Activated CD8-positive, alpha-beta memory T cell treated with anti-CD3 and anti-CD28 coated beads, Interleukin-2, amount 50 U/mL, for 4 hours (primary cell): ENCODE measurements around the gene PRR11.
"Not testable (repeated sequence)": the region's sequence is repeated elsewhere in the genome, so short reads cannot be mapped to it uniquely, and the experiment has no call there.

Experiments used
- DNase-seq: peaks from one replicate; pipeline ENCODE4 v3.0.0-alpha.2; 2020

PRR11 gene

DNA sequence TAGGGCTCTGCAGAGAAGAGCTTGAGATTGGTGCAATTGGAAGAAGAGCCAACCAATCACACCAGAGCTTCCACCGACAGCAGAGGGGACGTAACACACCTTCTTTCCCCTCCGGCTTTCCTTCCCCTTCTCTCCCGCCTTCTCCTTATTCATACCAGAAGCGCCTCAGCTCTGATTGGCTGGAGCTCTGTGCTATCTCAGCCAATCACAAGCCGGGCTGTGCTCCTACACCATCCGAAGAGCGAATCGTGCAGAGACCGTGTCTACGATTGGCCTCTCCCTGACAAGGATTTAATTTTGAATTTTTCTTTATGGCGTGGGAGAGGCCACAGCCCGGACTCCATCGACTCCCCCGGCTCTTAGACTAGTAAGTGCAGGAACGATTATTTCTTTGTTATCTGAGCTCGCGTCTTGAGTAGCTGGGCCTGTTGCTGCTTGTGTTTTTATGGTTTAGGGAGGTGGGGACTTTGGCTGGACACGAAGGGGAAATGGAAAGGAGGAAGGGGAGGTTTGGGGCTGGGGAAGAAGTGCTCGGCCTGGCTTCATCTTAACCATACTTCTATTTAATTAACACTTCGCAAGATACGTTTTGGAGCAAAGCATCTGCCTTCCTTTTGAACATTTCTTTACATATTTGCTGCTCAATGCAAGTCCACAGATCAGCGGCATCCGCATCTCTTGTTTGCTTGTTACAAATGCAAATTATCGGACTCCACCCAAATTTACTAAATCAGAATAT lies at the start of gene PRR11:
TSS of gene PRR11 (plus strand) at position 308 of the 739 bp plus-strand sequence. CDS start 14,007 bp downstream, outside the sequence.
- DNase-seq = peak; percentile 83

DNA sequence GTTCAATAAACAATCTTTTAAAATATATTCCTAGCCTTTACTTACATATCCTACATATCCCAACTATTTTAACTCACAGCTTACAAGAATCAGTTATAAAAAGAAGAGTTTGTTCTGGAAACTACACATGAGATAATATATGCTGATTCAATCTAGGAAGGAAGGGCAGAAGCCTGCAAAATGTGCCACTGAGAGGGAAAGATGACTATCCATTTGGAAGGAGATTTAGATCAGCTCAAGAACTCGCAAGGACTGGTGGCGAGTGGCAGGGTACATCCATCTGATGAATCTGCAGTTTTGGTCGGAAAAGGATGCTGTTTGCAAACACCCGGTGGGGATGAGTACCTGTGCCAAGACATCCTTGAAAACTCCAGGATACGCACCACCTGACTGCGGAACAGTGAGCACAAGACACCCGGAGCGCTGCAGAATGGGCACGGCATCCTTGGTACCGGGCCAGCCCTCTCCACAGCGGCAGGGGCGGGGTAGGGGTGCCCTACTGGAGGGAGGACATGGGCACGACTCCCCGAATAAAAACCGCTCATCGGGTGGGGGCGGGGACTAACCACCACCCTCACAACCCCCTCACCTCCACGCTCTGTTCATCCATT lies 49.6 kb upstream of the PRR11 start:
- peak; percentile 70 for DNase-seq

DNA sequence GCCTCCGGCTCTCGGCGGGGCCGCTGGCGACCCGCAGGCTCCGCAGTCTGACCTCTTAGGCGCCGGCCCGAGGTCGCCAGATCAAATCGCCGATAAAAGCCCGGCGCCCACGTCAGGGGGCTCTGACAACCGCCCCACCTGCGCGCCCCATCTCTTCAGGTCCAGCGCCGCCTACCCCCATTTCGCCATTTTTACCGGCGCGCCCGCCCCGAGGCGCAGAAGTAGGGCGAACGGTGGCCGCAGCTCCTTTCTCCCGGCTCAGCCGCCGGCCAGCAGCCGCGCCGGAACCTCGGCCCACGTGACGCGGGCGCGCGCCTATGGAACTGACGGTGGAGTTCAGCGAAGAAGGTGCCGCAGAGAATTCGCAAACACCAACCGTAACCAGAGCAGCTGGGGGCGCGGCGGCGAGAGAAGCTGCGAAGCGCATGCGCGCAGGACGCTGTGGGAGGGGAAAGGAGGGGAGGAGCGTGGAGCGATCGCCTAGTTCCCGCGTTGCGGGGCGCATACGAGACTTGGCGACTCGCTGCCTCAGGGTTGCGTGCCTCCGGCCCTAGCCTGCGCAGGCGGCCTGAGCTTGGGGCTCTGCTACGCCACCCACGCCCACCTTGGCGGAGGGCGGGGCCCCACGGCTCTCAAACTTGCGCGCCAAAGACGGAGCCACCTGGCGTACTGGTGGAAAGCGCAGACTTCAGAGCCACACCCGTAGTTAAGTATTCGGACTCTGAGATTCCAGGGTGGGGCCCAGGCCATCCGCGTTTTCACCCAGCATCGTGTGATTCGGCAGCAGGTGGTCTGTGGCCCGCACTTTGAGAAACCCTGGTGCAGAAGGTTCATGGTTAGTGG lies 48.9 kb upstream of the PRR11 start, which contains the start of gene TRIM37:
TSS of gene TRIM37 (minus strand) at position 418 of the 843 bp plus-strand sequence. CDS start 419 bp downstream, outside the sequence.
- DNase-seq = peak; percentile 98

DNA sequence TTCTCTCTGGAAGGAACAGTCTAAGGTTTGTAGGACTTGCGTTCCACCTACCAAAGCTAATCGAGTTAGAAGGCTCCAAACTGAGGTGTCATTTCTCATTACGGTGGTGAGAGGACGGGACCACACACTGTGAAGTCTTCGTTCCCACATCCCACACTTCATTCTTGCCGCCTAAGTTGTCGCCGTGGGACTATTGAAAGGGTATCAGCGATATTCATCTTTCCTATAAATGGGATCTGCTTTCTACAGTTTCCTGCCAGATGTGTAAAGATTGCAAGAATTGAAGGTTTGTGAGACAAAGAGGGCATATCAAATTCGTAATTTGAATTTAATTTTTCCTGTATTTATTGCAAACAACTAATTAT lies 48.3 kb upstream of the PRR11 start:
- DNase-seq = no peak

DNA sequence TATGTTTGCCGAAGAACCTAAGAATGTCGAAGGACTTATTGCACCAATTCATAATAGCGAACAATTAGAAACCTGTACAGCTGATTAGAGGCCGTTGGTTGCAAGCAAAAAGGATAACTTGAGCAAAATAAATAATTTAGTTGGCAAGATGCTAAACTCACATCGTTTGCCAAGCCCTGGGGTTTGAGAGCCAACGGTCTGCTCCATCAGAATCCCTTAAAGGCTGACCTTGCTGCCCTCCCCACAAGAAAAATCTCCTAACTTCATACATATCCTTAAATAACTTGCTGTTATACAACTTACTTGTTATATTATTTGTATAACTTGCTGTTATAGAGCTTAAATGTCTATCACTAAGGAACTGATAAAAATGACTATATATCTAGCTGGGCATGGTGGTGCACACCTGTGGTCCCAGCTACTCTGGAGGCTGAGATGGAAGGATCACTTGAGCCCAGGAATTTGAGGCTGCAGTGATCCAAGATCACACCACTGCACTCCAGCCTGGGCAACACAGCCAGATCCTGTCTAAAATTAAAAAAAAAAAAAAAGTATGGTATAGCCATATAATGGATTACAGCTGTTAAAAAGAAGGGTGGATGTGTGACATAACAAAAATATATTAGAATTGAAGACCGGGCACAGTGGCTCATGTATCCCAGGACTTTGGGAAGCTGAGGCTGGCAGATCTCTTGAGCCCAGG lies 47.0 kb upstream of the PRR11 start:
- DNase-seq = no peak

DNA sequence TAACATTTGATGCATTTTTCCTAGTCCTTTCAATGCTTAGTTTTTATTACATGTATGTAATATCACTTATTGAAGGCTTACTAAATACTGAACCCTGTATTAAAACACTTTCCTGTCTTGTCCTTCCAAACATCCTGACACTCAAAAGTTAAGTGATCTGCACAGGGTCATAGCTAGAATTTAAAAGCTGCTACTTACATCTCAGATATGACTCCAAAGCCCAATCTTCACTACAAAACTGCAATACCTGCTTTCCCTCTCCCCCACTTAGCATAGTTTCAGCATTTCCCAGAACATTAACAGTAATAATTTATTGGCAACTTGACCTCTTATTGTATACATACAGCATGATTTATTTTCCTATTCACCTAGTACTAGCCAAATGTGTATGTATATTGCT lies 44.6 kb upstream of the PRR11 start:
- no peak for DNase-seq

DNA sequence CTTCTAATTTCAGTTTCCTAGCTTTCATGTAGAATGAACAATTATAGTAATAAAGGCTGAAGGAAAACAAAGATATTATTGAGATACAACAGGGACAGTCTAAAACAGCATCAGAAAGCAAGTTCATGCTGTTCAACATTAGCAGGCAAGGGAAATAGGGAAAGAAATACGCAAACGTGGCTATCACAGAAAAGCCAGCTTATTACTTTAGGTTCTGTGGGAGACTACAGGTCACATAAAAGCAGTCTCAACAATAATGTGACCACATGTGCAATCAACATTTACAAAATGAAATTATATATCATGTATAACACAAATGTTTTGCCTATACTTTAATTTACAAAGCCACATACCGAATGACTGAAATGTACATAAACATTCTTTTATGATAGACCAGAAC lies 44.0 kb upstream of the PRR11 start:
- DNase-seq = no peak

DNA sequence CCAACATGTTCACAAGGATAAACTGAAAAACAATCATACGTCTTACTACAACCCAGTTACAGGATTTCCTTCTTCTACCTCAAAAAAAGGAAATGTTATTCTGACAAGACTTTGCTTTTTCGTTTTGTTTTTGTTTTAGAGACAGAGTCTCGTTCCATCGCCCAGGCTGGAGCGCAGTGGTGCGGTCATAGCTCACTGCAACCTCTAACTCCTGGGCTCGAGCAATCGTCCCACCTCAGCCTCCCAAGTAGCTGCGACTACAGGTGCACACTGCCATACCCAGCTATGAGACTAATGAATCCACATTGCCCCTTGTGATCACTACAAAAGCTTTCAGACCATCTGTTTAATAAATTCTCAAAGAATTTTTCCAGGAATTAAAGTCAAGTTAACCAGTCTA lies 40.1 kb upstream of the PRR11 start:
- no peak for DNase-seq

DNA sequence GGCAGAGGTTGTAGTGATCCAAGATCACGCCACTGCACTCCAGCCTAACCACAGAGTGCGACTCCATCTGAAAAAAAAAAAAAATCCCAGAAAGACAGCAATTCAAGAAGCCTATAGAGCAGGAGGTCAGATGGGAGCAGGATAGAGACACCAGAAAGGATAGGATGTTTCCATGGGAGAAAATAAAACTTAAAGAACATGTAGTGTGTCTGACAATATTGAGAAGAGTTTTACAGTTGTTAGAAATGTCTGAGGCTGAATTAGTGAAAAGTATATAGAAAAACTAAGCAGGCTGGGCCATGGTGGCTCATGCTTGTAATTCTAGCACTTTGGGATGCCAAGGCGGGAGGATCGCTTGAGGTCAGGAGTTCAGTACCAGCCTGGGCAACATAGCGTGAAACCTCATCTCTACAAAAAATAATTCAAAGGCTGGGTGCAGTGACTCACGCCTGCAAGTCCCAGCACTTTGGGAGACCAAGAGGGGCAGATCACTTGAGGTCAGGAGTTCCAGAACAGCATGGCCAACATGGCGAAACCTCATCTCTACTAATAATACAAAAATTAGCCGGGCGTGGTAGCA lies 33.6 kb upstream of the PRR11 start:
- no peak for DNase-seq

DNA sequence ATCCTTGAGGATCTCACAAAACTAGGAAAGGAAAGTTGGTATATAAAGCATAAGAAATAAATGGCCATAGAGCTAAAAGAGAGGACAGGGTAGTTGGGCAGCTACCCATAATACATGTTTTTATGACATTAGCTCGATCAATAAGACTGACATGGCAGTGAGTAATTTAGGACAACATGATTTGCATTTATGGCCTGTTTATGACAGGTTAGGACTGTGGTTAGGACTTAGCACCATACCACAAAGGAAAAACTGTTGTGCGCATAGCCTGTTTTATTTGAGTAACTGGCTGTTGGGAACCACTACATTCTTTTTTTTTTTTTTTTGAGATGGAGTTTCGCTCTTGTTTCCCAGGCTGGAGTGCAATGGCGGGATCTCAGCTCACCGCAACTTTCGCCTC lies 30.9 kb upstream of the PRR11 start:
- no peak for DNase-seq

DNA sequence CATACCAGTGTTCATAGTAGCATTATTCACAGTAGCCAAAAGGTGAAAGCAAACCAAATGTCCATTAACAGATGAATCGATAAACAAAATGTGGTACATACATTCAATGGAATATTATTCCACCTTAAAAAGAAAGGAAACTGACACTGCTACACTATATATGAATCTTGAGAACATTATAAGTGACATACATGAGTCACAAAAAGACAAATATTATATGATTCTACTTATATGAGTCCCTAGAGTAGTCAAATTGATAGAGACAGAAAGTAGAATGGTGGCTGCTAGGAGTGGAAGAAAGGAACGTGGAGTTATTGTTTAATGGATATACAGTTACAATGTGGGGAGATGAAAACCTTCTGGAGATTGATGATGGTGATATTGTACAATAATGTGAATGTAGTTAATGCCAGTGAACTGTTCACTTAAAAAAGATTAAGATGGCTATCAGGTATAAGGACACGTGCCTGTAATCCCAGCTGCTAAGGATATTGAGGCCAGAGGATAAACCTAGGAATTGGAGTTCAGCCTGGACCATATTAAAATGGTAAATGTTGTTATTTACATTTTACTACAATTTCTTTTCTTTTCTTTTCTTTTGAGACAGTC lies 28.6 kb upstream of the PRR11 start:
- DNase-seq = no peak

DNA sequence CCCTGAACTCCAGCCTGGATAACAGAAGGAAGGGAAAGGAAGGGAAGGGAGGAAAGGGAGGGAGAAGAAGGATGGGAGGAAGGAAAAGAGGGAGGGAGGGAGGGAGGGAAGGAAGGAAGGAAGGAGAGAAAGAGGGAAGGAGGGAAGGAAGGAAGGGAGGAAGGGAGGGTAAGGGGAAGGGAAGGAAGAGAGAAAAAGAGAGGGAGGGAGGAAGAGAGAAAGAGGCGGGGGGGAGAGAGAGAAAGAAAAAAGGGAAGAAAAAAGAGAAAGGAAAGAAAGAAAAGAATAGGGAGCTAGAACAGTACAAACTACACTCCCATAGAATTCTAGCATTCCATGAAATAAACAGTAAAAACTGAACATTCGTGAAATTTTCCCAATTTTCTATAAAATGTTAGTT lies 25.7 kb upstream of the PRR11 start:
- DNase-seq = no peak

DNA sequence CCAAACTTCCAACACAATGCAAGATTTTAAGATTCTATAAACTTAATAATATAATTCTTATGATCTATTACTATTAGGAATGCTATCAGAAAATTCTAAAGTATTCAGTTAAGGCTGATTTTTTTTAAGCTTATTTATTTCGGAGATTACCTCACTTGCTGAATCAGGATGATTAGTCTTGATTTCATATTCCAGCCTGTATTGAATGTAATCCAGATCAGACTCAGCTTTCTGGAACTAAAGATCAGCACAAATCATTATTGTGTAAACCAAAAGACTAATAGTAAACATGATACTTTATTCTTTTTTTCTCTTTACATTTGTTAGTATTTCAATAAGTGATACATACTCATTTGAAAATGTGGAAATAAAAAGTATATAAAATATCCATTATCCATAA lies 24.4 kb upstream of the PRR11 start:
- no peak for DNase-seq

DNA sequence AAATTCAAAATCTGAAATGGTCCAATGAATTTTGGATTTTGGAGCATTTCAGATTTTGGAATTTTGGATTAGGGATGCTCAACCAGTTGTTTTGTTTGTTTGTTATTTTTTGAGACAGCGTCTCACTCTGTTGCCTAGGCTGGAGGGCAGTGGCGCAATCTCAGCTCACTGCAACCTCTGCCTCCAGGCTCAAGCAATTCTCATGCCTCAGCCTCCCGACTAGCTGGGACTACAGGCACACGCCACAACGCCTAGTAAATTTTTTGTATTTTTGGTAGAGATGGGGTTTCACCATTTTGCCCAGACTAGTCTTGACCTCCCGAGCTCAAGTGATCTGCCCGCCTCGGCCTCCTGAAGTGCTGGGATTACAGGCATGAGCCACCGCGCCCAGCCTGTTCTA lies 17.2 kb upstream of the PRR11 start:
- DNase-seq = not testable (repeated sequence)

DNA sequence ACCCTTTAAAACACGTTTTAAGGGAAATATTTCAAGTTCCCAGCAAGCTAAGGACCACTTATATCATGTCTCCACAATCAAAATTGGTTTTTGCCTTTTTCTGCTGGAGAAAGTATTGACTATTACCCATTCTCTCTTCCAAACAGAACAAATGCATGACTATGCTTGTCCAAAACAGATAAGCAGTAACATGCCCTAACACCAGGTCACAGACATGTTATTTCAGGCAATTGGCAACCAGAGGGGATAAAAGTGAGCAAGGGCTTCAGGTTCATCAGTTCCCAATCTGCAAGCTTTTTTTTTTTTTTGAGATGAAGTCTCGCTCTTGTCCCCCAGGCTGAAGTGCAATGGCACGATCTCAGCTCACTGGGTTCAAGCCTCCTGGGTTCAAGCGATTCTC lies 15.6 kb upstream of the PRR11 start:
- no peak for DNase-seq

DNA sequence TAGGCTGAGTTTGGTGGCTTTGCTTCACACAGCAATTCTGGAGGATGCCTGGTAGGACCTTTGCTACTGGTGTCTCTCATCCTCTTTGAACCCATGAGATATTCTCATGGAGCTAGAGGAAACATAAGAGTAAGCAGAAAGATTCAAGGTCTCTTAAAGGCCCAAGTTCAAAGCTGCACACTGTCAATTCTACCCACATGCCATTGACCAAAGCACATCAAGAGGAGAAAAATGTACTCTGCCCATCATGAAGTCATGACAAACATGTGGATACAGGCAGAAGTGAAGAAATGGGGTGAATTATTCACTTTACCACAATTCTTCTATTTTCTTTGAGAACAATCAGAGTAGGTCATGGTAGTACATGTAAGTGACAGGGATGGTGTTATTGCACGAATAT lies 13.7 kb upstream of the PRR11 start:
- no peak for DNase-seq

DNA sequence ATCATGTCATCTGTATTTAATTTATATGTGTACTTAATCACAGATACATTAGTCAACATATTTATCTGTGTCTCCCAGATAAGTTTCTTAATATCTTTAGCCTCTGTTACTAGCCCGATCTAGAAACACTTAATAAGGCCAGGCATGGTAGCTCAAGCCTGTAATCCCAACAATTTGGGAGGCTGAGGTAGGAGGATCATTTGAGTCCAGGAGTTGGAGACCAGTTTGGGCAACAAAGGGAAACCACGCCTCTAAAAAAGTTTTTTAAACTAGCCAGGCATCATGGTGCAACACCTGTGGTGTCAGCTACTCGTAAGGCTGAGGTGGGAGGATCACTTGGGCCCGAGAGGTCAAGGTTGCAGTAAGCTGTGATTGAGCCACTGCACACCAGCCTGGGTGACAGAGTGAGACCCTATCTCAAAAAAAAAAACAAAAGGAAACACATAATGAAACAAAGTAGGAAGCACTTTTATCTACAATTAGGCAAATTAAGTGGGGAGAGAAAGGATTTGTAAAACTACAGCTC lies 9.9 kb upstream of the PRR11 start:
- DNase-seq = no peak

DNA sequence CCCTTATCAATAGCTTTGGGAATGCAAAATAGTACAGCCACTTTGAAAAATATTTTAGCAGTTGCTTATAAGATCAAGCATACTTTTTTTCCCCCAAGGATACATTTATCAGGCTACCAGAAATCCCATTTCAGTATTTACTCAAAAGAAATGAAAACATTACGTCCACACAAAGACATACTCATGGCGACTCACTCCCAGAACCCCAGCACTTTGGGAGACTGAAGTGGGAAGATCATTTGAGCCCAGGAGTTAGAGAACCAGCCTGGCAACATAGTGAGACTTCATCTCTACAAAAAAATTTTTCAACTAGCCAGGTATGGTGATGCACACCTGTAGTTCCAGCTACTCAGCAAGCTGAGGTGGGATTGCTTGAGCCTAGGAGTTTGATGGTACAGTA lies 6.5 kb upstream of the PRR11 start:
- no peak for DNase-seq

DNA sequence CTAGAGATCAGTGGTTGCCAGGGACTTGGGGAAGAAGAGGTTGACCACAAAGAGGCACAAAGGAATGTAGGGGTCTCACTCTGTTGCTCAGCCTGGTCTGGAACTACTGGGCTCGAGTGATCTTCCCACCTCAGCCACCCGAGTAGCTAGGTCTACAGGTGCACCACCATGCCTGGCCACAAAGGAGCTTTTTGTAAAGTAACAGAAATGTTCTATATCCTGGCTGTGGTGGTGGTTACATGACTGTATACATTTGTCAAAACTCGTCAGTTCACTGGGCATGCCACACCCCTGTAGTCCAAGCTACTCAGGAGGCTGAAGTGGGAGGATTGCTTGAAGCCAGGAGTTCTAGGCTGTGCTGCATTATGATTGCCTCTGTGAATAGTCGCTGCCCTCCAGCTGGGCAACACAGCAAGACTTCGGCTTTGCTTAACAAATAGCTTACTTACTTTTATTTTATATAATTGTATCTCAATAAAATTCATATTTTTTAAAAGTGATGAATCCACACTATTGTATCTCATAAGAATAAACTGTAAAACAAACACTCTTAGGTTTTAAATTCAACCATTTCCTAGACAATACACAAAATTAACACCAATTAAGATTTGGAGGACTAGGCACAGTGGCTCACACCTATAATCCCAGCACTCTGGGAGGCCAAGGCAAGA lies 5.6 kb upstream of the PRR11 start:
- no peak for DNase-seq

DNA sequence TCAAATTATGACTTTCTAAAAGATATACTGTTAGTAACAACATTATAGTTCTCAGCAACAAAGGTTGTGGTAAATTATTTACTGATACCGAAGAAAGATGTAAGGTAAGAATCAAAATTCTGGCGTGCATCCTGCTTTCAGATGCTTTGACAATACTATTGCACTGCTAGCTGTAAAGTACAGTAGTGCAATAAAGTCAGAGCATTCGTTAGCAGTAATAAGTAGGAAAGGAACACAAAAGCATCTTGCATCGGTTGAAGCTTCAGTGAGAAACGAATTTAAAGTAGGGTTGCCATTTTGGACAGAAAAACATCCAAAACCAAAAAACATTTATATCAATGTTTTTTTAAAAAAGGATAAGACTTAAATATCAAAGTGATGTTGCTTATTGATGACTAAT lies 4.5 kb upstream of the PRR11 start:
- DNase-seq = no peak

DNA sequence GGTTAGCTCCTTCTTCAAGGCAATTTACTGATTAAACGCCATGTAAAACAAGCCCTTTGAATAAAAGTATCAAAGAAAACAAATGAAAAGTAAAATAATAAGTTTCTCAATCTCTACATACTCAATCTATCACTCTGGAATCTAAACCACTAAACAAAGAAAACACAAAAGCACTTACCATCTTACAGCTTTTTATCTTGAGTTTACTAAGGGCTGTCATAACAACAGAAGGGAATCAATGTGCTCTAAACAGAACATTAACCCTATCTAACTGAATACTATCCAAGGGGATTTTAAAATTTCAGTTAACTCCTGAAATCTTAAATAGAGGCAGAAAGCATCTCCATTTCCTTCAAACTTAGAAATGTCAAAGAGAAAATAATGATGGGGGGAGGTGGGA lies 4.0 kb upstream of the PRR11 start:
- DNase-seq = no peak

DNA sequence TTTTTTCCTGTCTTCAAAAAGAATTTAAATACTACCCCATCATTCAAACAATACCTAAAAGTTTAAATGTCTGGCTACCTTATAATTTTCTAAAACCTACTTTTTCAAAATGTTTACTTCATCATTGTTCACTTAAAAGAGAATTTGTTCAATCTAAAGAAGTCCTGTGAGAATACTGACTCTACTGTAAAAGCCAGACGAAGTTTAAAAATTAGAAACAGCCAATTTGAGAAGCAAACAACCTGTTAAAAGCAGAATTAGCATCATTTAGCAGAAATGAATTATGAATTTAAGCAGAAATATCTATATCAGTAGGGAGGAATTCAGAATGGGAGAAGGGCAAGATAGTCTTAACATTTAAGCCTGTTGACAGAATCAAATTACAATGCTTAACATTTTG lies 2.6 kb upstream of the PRR11 start:
- no peak for DNase-seq
